ENCODE measurements around the gene GPR17.

GRCh38 chr2:127621981-127622431 is 23.9 kb upstream of the GPR17 start:
- TF ChIP-seq CTCF (IDR thresholded peaks at IDR 0.05 in 8 of 11, conservative IDR thresholded peaks at IDR 0.05 in 3 of 11) (no peak), POLR2A (IDR thresholded peaks at IDR 0.05) (no peak), POLR2AphosphoS5 (IDR thresholded peaks at IDR 0.05) (no peak)

All from spleen (tissue), 7 donors.